NB4 (cell line): ENCODE measurements around the gene GALNT12.

Experiments used
- DNase-seq: peaks from one replicate; pipeline ENCODE4 v3.0.0; 2010; ENCODE audit warnings: low read depth
- H3K4me3 ChIP-seq: one replicate; pipeline ENCODE4 v1.5.1; 2011; ENCODE audit warnings: mild to moderate bottlenecking, low read depth, low read length, moderate library complexity
- CTCF ChIP-seq: IDR thresholded peaks from one replicate; pipeline ENCODE4 v1.5.1; 2012; ENCODE audit warnings: low read depth, low read length
- MAX ChIP-seq: IDR thresholded peaks from 2 replicates; pipeline ENCODE4 v1.6.1; 2011; ENCODE audit warnings: low read depth, low read length
- MYC ChIP-seq: IDR thresholded peaks from 2 replicates; pipeline ENCODE4 v1.6.1; 2011; ENCODE audit warnings: low read depth, low read length
- POLR2A ChIP-seq: IDR thresholded peaks from 2 replicates; pipeline ENCODE4 v1.6.1; 2011; ENCODE audit warnings: mild to moderate bottlenecking; ENCODE audit not compliant: insufficient read length; ENCODE audit errors: extremely low read depth

GALNT12 gene

GRCh38 chr9:98804083-98804482 lies 3.4 kb upstream of the GALNT12 start:
- no peak for DNase-seq
- TF ChIP-seq MAX (no peak), POLR2A (no peak), CTCF (no peak), MYC (no peak)
- no peak overlapping the region for H3K4me3 ChIP-seq

GRCh38 chr9:98805506-98806272 lies 1.8 kb upstream of the GALNT12 start:
- DNase-seq, result peak; percentile 91
- no peak for TF ChIP-seq POLR2A
- no peak for TF ChIP-seq MYC
- TF ChIP-seq CTCF, result no peak
- TF ChIP-seq MAX, result no peak; the same call in 1 of the 2 replicates
- no peak overlapping the region for H3K4me3 ChIP-seq

- no peak overlapping the region for H3K4me3 ChIP-seq
- no peak for TF ChIP-seq MAX
- TF ChIP-seq CTCF, result no peak
- TF ChIP-seq POLR2A, result no peak
- no peak for TF ChIP-seq MYC
- DNase-seq, result no peak
Observed at GRCh38 chr9:98806394-98807035, 955 bp upstream of the GALNT12 start.

- TF ChIP-seq CTCF (no peak), POLR2A (no peak)
- peak overlapping the region; percentile 49 for H3K4me3 ChIP-seq
- DNase-seq, result peak; percentile 47
Observed at GRCh38 chr9:98807814-98808195, 335 bp downstream of the GALNT12 start.

GRCh38 chr9:98808411-98808815 lies 943 bp downstream of the GALNT12 start:
- no peak for TF ChIP-seq POLR2A
- no peak for TF ChIP-seq MYC
- no peak for TF ChIP-seq CTCF
- TF ChIP-seq MAX, result no peak
- DNase-seq, result peak; percentile 37
- H3K4me3 ChIP-seq, result peak overlapping the region; percentile 49
